IMR-90 (cell line): Measurements from ENCODE around the gene PDE4B. TPM values are rescaled to one million over a fixed set of nuclear protein-coding genes. Genes with fewer than 3 reads are reported as not detected.

ENCODE experiments used
- ATAC-seq: fragments of 200-7000 bp; cut with Tn5 transposase; 2 replicates; pipeline ENCODE4 v1.9.1; 2020; ENCODE audit warnings: low read depth, mild to moderate bottlenecking, moderate library complexity
- BruUV-seq: library from RNA; stranded (reverse); fragments of 400-500 nt; replicated peaks from 2 replicates; lab custom pipeline; 2021; lab: Mats Ljungman, UMichigan
- CTCF ChIA-PET: fragments of 300-600 bp; formaldehyde crosslinking; extraction: SDS; loops from one replicate; lab custom pipeline; 2021; ENCODE audit warnings: antibody characterized with exemption; lab: Yijun Ruan, JAX
- POLR2A ChIA-PET: fragments of 300-600 bp; sonication (Branson Sonifier 250); formaldehyde crosslinking; loops from one replicate; lab custom pipeline; 2022; ENCODE audit warnings: antibody characterized with exemption; ENCODE audit not compliant: unreplicated experiment; lab: Charles Lee
- DNase-seq: peaks from one replicate; pipeline ENCODE4 v3.0.0; 2013
- H2AFZ ChIP-seq: replicated peaks from 2 replicates; pipeline ENCODE3; 2013; ENCODE audit warnings: low read length, mild to moderate bottlenecking; ENCODE audit not compliant: poor library complexity
- H2AK5ac ChIP-seq: 2 replicates; pipeline ENCODE4 v1.6.1; 2013; ENCODE audit warnings: low read depth, low read length, inconsistent platforms
- H2AK9ac ChIP-seq: replicated peaks from 2 replicates; pipeline ENCODE3; 2013; ENCODE audit warnings: mild to moderate bottlenecking, low read depth, low read length, moderate library complexity; ENCODE audit not compliant: poor library complexity
- H2BK120ac ChIP-seq: 2 replicates; pipeline ENCODE4 v1.6.1; 2013; ENCODE audit warnings: low read depth, low read length, inconsistent platforms
- H2BK15ac ChIP-seq: 3 replicates; pipeline ENCODE4 v1.6.1; 2013; ENCODE audit warnings: low read depth, low read length, inconsistent platforms
- H2BK20ac ChIP-seq: 2 replicates; pipeline ENCODE4 v1.6.1; 2013; ENCODE audit warnings: low read depth, mild to moderate bottlenecking, inconsistent platforms, low read length, moderate library complexity
- H2BK5ac ChIP-seq: 2 replicates; pipeline ENCODE4 v1.6.1; 2013; ENCODE audit warnings: mild to moderate bottlenecking, low read depth, low read length, inconsistent platforms; ENCODE audit not compliant: poor library complexity, severe bottlenecking
- H3K14ac ChIP-seq: replicated peaks from 2 replicates; pipeline ENCODE4 v1.6.1; 2013; ENCODE audit warnings: low read depth, low read length, inconsistent platforms
- H3K18ac ChIP-seq: 2 replicates; pipeline ENCODE4 v1.6.1; 2013; ENCODE audit warnings: low read depth, low read length, control low read depth
- H3K23ac ChIP-seq: 2 replicates; pipeline ENCODE4 v1.6.1; 2013; ENCODE audit warnings: low read depth, low read length, inconsistent platforms
- H3K27ac ChIP-seq: 2 replicates; pipeline ENCODE4 v1.5.1; 2013; ENCODE audit warnings: mild to moderate bottlenecking, control low read depth, low read length; ENCODE audit not compliant: insufficient read depth
- H3K27me3 ChIP-seq: 2 replicates; pipeline ENCODE4 v1.6.1; 2013; ENCODE audit warnings: low read length; ENCODE audit not compliant: control insufficient read depth, insufficient read depth
- H3K36me3 ChIP-seq: 2 replicates; pipeline ENCODE4 v1.6.1; 2013; ENCODE audit warnings: low read length, mixed read lengths; ENCODE audit not compliant: control insufficient read depth, insufficient read depth
- H3K4ac ChIP-seq: 2 replicates; pipeline ENCODE4 v1.6.1; 2013; ENCODE audit warnings: low read depth, low read length, inconsistent platforms
- H3K4me1 ChIP-seq: 2 replicates; pipeline ENCODE4 v1.6.1; 2013; ENCODE audit warnings: low read length, mixed read lengths; ENCODE audit not compliant: control insufficient read depth, insufficient read depth
- H3K4me2 ChIP-seq: 2 replicates; pipeline ENCODE4 v1.6.1; 2013; ENCODE audit warnings: low read depth, mild to moderate bottlenecking, control low read depth, low read length, moderate library complexity
- H3K4me3 ChIP-seq: 2 replicates; pipeline ENCODE4 v1.5.1; 2013; ENCODE audit warnings: low read depth, mild to moderate bottlenecking, control low read depth, low read length, moderate library complexity; ENCODE audit not compliant: insufficient read depth
- H3K56ac ChIP-seq: 2 replicates; pipeline ENCODE4 v1.6.1; 2013; ENCODE audit warnings: low read length, inconsistent platforms; ENCODE audit not compliant: insufficient read depth; ENCODE audit errors: extremely low read depth
- H3K79me1 ChIP-seq, 2 experiments: 2 replicates each; pipeline ENCODE4 v1.6.1; 2013; ENCODE audit warnings: low read length in 2 of 2, inconsistent platforms in 1 of 2, low read depth in 1 of 2
- H3K9ac ChIP-seq: 2 replicates; pipeline ENCODE4 v1.6.1; 2013; ENCODE audit warnings: low read depth, low read length, control low read depth
- H3K9me1 ChIP-seq: 2 replicates; pipeline ENCODE4 v1.6.1; 2013; ENCODE audit warnings: low read length, inconsistent platforms; ENCODE audit not compliant: insufficient read depth
- H3K9me3 ChIP-seq: 2 replicates; pipeline ENCODE4 v1.6.1; 2013; ENCODE audit warnings: low read length; ENCODE audit not compliant: control insufficient read depth, insufficient read depth
- H4K20me1 ChIP-seq: 2 replicates; pipeline ENCODE4 v1.6.1; 2013; ENCODE audit warnings: low read length, inconsistent platforms; ENCODE audit not compliant: insufficient read depth
- H4K5ac ChIP-seq: 2 replicates; pipeline ENCODE4 v1.6.1; 2013; ENCODE audit warnings: mild to moderate bottlenecking, low read depth, low read length, control low read depth
- H4K8ac ChIP-seq, 2 experiments: 2 replicates each; pipeline ENCODE4 v1.6.1; 2013; ENCODE audit warnings: low read depth in 2 of 2, low read length in 2 of 2, control low read depth in 1 of 2, inconsistent platforms in 1 of 2
- H4K91ac ChIP-seq: 2 replicates; pipeline ENCODE4 v1.6.1; 2013; ENCODE audit warnings: low read depth, low read length, inconsistent platforms; ENCODE audit not compliant: insufficient read depth
- CTCF ChIP-seq: conservative IDR thresholded peaks from 2 replicates; pipeline ENCODE4 v1.5.1; 2012; ENCODE audit warnings: mild to moderate bottlenecking, low read depth, low read length, improper control_type of control experiment
- SMC3 ChIP-seq: fragments of 150-350 bp; IDR thresholded peaks from 2 replicates; pipeline ENCODE4 v1.6.1; 2016; ENCODE audit warnings: low read depth, mild to moderate bottlenecking, antibody characterized with exemption, low read length, moderate library complexity
- USF2 ChIP-seq: fragments of 150-350 bp; IDR thresholded peaks from 2 replicates; pipeline ENCODE4 v1.6.1; 2017; ENCODE audit warnings: mild to moderate bottlenecking, antibody characterized with exemption, low read length, low read depth
- WGBS, 2 experiments: methylation state at CpG; one replicate each; pipeline versions ENCODE4 v1.1.5 to v1.1.7; 2013; ENCODE audit warnings: missing lambda C conversion rate in 2 of 2; ENCODE audit not compliant: insufficient read length in 1 of 2; ENCODE audit errors: extremely low coverage in 2 of 2; 5-methylcytosine and 5-hydroxymethylcytosine counted together
- dilution Hi-C: fragments of 300-500 bp; cut with HindIII; formaldehyde crosslinking; loops from one replicate; pipeline ENCODE4 v1.14.3; 2018; ENCODE audit warnings: low sequenced_read_pairs; ENCODE audit not compliant: unreplicated experiment
- in situ Hi-C: fragments of 300-500 bp; cut with MboI; formaldehyde crosslinking; loops from 3 replicates; pipeline ENCODE4 v1.14.3; 2019; ENCODE audit warnings: low sequenced_read_pairs, inconsistent platforms, mixed read lengths
- intact Hi-C: fragments of 100-400 bp; cut with micrococcal nuclease; formaldehyde crosslinking; loops from 2 replicates; pipeline ENCODE4 v1.10.0; 2022
- polyA plus RNA-seq, 3 experiments: library from polyadenylated mRNA; depleted of rRNA; stranded (reverse); fragments of >200 nt; gene quantifications; 2 replicates each; pipeline ENCODE4 v1.2.3, GENCODE V29; 2012; ENCODE audit warnings: low replicate concordance in 1 of 3
- total RNA-seq: library from RNA; depleted of rRNA; stranded (reverse); fragments of >200 nt; gene quantifications from 2 replicates; pipeline ENCODE4 v1.2.3, GENCODE V29; 2012

The PDE4B gene
- total and polyA plus RNA-seq, 2 of the 4 experiments (the other 2 are of a cell fraction) = 5.8 to 21.3 TPM

DNA sequence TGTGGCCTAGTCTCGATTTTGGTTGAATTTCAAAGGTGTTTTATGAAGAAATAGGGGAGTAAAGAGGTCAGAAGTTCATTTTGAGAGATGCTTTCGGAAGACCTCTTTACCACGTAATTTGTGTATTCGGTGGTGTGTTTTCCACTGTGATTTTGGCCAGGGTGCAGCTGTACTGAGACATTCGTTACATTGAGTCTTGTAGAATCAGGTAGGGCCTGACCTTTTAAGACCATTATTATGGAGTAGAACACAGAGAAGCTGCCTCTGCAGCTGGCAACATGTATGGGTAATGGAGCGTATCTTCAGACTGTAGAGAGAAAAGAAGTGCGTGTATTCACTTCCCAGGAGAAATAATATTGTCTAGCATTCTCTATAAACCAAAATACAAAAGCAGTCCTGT, 326.5 kb downstream of the PDE4B start:
- no TSS peak for BruUV-seq
- POLR2A ChIA-PET = no interaction called here
- no peak overlapping the region for H2BK20ac ChIP-seq

More for the DNA sequence above, 326.5 kb downstream of the PDE4B start:
- Histone ChIP-seq H2BK120ac (no peak overlapping the region), H3K9ac (no peak overlapping the region), H3K4me2 (no peak overlapping the region), H2AK5ac (no peak overlapping the region), H3K36me3 (no peaks in the 10 kb centered on the region), H4K8ac (no peak overlapping the region), H3K4ac (no peak overlapping the region), H2BK5ac (no peak overlapping the region), H3K4me1 (no peaks in the 10 kb centered on the region), H3K27ac (no peak overlapping the region), H2AK9ac (no peak overlapping the region), H2BK15ac (no peak overlapping the region), H3K4me3 (no peak overlapping the region), H3K9me1 (no peaks in the 10 kb centered on the region), H3K56ac (no peak overlapping the region), H4K91ac (no peak overlapping the region), H3K14ac (no peak overlapping the region), H3K9me3 (no peaks in the 10 kb centered on the region), H3K79me1 (no peaks in the 10 kb centered on the region), H3K18ac (no peak overlapping the region), H3K27me3 (no peaks in the 10 kb centered on the region), H2AFZ (no peak overlapping the region), H3K23ac (no peak overlapping the region), H4K20me1 (no peaks in the 10 kb centered on the region), H4K5ac (no peak overlapping the region)
- in situ Hi-C loops (no loop called here), intact Hi-C loops (no loop called here), dilution Hi-C loops (no loop called here)
- DNase-seq (no peak), ATAC-seq (no peak)
- CTCF ChIA-PET = no interaction called here
- no peak for TF ChIP-seq SMC3
- no peak for TF ChIP-seq USF2
- TF ChIP-seq CTCF = no peak
- WGBS, 2 experiments = 50% methylated on average over 1 of the region's 7 CpGs; no CpG with 5 or more reads in 1 of the 2 experiments
